NCI-H510A treated with DMSO at 0.1 percent for 48 hours (cell line): Measurements from ENCODE around the gene PARP8.
"Not testable (repeated sequence)": the region's sequence is repeated elsewhere in the genome, so short reads cannot be mapped to it uniquely, and the experiment has no call there.

ENCODE experiments used
- DNase-seq: peaks from one replicate; lab custom pipeline; 2025; lab: John Stamatoyannopoulos, UW

Gene PARP8

DNA sequence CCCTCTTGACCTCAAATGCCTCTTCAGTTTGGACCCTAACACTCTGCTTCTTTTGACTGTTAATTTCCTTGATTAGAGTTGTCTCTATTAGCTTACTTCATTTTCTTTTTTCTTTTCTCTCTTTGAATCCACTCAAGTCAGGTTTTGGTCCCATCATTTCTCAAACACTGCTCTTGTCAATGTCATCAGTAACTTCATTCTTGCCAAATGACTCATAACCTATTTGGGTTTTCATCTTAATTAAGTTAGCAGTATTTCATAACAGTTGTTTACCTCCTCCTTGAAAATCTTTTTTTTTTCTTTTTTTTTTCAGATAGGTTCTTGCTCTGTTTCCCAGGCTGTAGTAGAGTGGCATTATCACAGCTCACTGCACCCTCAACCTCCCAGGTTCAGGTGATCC lies 119.6 kb downstream of the PARP8 start:
- DNase-seq, result no peak

DNA sequence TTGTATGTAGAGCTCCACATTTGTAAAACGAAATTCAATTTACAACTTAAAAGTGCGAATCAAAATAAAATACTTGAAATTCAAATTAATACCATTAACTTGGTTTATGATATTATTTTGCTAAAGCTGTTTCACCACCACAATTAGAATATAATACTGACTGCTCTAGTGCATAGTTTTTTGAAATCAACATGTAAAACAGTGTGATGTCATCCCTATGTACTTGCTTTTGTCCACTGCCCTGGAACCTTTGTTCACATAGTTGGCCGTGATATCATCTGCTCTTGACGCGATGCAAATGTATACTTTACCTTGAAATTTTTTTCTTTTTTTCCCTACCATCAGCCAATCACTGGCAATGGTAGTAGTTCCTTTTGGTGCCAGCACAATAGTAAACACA lies 125.4 kb downstream of the PARP8 start:
- no peak for DNase-seq

DNA sequence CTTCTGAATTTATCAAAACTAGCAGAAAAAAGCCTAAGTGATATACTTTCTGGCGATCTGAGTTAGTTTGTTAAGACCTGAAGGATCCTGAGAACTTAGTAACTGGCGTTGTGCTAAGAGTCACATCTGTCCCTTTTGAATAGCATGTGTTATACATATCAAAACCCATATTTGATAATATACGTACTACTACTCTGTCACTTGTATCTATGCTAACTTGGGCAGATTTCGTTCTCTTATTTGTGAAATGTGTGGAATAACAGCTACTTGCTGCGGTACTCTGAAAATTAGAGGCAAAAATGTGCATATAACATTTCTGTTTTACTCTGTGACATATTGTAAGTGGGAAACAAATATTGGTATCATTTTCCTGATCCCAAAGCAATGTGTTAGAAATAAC lies 126.4 kb downstream of the PARP8 start:
- no peak for DNase-seq

DNA sequence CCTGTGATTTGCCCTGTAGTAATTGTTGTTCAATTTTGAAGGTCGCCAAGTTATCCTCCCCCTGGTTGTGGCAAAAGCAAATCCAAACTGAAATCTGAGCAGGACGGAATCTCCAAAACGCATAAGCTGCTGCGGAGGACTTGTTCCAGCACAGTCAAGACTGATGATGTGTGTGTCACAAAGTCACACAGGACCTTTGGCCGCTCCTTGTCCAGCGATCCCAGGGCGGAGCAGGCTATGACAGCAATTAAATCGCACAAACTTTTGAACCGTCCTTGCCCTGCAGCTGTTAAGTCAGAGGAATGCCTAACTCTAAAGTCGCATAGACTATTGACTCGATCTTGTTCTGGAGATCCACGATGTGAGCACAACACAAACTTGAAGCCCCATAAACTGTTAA lies 128.4 kb downstream of the PARP8 start:
- no peak for DNase-seq

DNA sequence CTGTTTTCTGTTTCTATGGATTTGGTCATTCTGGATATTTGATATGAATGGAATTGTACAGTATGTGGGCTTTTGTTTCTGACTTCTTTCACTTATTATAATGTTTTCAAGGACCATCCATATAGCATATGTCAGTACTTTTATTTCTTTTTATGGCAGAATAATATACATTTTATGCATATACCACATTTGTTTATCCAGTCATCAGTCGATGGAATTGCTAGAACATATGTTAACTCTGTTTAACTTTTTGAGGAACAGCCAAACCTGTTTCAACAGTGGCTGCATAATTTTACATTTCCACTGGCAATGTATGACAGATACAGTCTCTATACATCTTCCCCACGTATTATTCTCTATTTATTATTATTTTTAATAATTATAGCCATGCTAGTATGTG lies 131.6 kb downstream of the PARP8 start:
- DNase-seq, result no peak

DNA sequence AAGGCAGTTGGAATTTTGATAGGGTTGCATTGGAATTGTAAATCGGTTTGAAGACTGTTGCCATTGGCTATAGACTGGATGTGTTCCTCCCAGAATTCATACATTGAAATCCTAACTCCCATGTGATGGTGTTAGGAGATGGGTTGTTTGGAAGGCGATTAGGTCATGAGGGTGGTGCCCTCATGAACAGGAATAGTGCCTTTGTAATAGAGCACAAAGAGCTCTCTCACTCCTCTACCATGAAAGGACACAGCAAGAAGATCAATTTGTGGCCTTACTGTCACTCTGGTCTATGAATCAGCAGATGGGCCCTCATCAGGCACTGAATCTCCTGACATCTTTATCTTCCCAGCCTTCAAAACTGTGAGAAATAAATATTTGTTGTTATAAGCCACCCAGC lies 133.2 kb downstream of the PARP8 start:
- no peak for DNase-seq

DNA sequence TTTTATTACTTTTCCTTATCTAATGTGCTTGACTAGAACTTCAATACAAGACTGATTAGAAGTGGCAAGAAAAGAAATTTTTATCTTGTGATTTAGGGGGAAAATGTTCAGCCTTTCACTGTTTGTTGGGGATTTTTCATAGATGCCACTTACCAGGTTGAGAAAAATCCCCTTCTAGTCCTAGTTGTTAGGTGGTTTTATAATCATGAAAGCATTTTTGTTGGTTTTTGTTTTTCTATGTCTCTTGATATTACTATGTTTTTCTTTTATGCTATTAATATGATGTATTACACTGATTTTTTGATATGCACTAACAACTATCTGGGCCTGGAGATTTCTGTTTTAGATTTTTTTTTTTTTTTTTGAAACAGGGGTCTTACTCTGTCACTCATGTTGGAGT lies 134.0 kb downstream of the PARP8 start:
- no peak for DNase-seq

DNA sequence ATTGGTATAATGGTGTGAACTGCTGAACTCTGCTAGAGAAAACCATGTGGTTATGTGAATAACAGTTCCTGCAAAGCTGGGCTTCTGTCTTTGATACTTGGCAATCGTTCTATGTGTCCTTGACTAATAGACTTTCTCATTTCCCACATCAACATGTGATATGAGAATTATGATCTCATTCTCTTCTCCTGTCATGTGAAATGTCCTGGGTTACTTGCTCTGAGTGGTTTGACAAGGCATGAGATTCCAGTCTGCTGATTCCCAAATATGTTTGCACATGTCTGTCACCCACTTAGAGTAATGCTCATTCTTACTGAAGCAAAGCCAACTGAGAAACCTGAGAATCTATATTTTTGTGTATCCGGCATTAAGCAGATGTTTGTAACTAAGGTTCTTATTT lies 141.2 kb downstream of the PARP8 start:
- no peak for DNase-seq

DNA sequence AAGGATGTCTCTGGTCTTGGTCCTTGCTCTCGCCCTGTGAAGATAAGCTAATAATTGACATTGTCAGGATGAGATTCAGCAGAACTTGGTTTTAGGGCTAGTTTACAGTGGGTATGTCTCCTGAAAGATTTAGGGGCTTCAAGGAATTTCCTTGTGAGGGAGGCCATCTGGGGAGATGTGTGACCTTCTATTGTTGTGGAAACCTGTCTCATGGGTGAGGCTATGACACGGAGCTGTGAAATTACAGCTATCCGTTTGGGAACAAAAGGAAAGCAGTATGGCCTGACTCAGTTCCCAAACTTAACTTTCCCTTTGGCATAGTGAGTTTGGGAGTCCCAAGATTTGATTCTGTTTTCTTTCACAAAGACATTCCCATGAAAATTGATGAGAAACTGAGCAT lies 142.0 kb downstream of the PARP8 start:
- no peak for DNase-seq

DNA sequence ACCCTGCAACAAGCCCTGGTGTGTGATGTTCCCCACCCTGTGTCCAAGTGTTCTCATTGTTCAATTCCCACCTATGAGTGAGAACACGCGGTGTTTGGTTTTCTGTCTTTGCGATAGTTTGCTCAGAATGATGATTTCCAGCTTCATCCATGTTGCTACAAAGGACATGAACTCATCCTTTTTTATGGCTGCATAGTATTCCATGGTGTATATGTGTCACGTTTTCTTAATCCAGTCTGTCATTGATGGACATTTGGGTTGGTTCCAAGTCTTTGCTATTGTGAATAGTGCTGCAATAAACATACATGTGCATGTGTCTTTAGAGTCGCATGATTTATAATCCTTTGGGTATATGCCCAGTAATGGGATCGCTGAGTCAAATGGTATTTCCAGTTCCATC lies 145.3 kb downstream of the PARP8 start:
- DNase-seq, result not testable (repeated sequence)

DNA sequence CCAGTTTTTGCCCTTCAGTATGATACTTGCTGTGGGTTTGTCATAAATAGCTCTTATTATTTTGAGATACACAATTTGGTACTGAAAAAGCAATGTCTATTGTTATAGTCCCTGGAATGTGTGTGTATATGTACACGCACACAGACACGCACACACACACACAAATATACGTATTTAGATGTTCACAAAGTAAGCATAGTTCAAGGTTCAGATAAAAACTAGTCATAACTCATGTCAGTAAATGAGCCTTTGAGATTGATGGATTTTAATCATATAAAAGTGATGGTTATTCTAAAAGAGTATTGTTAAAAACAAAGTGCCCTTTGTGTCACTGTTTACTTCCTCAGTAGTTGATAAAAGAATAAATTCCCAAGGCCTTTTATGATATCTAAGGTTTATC lies 147.3 kb downstream of the PARP8 start:
- no peak for DNase-seq

DNA sequence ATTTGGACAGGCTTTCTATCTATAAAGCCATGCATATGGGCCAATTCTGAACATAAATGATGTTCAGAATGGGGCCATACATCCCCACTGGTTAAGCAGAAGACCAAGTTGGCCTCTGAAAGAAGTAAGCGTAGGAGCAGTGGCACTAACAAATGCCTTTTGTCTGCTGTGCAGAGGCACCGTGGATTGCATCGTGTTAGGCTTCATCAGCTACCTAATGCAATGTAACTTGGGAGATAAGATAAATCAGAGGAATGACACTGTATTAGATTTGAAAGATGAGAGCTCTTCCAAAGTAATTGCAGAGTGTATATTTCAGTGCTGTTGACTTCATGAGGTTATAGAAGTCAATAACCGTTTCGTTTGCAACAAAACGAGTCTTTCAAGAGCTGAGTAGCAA lies 148.1 kb downstream of the PARP8 start:
- no peak for DNase-seq

DNA sequence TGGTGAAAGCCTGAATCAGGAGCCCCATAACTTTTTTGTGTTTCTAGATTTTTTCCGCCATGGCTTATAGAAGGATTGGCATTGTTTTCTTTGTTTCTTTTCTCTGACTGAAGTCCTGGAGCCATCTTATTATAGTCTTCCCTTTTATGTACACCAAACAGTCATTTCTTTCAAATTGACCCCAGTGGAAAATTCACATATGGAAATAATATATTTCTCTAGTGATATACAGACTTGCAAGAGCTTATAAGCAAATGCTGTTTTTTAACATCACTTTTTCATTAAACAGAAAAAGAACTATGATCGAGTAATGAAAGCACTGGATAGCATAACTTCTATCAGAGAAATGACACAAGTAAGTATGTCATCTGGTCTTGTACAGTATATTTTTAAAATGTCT lies 155.6 kb downstream of the PARP8 start:
- DNase-seq, result no peak

DNA sequence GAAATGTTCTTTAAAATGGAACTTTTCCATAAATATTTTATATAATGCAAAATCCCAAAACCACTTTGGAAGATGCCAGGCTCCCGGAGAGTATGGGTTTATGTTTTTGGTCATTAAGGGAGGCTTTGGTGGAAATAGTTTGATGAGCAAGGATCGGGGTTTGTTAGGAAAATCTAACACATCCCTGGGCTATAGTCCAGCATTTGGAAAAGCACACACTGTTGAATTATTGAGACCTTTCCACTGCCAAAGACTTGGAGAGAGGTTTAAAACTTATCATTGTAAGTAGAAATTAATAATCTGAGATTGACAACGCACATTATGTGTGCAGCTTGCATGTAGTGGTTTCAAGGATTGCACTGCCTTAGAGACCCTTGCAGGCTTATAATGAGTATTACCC lies 156.3 kb downstream of the PARP8 start:
- DNase-seq, result no peak

DNA sequence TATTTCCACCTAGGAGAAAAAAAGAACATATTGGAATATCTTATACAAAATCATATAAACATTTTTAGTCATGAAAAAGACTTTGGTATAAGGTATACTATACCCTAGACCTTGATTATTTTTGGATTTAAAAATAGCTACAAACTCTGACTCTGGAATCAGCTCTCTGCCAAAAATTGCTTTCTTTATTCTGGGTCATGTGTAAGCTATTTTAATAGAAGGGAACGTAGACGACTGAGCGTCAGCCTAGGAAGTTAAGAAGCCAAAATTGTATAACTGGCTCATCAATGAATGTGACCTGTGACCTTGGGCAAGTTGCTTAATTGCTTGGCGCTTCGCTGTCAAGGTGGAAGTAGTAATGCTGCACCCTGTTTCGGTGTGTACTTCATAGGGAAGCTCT lies 157.1 kb downstream of the PARP8 start:
- DNase-seq, result no peak

DNA sequence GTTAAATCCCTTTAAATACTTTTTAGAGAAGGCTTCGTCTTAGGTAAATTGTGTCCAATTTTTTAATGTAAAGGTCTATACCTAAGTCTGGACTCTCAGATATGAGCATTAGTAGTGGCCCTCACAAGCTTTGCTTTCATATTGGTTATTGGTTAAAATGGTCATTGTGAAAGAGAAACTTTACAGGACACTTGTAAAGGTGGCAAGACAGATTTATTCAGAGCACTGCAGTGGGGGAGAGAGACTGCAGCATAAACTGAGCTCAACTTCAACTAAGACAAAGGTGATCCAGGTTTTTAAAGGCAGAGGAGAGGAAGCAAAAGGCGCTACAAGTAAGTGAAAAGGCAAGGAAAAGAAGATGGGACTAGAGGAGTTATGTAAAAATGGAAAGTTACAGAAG lies 157.7 kb downstream of the PARP8 start:
- DNase-seq, result no peak

DNA sequence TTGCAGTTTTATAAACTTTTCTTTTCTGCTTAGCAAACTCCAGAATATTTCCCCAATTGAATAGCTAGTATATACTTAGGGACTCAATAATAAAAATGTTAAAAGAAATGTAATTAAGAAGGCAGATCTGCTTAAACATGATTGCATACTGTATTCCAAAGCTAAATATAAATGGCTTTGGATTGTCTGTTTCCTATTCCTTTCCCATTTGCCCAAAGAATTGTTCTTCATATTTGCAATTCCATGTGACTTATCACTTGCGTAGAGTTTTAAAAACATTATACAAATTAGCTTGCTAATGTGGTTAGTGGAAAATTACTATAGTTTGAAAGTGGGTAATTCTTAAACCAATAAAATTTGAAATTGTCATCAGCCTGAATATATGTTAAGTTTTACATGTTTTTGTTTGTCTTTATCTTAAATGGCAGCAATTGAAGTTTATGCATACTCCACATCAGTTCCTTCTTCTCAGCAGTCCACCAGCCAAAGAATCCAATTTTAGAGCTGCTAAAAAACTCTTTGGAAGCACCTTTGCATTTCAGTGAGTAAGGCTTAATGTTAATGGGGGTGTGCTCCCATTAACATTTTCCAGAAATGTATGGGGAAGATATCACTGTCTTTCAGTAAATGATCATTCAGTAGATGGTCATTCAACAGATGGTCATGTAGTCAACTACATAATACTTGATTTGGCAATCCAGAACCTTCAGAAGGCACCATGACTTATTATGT lies 161.2 kb downstream of the PARP8 start:
- DNase-seq, result no peak

DNA sequence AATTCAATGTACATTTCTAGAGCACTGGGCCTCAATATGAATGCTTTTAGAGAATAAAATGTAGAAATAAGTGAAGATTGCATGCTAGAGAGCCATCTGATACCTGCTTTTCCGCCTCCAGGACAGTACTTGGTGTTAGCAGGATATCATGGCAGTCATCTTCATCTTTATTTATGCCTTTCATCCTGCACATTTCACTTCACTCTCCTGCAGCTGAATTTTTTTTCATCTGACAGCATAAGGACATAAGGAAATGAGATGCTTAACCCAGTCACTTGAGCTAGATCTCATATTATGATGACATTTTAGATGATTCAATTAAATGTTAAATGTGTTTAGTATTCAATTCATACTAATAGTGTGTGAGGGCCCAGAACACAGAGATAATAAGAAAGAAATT lies 162.6 kb downstream of the PARP8 start:
- DNase-seq, result no peak

DNA sequence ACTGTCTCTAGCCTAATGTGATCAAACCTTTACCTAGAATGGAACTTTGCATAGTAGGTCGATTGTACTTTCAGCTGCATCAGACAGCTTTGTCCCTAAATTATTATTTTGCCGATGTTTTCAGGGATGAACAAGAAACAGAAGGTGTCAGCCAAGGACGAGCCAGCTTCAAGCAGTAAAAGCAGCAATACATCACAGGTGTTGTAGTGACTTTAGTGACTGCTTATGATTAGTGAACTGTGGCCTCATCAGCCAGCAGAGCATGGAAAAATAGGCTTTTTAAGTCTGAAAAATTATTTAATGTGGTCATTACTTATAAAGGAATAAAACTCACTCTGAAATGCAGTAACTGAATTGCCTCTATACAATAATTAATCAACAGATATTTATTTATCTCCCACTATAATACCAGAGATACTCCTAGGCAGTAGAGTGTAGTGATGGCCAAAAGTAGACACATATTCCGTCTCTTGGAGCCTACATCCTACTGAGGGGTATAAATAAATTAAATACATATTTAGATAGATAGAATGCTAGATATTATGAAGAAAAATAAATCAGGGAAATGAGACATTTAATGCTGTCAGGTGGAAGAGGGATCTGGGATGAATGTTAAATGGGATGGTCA lies 166.3 kb downstream of the PARP8 start:
- DNase-seq, result no peak

DNA sequence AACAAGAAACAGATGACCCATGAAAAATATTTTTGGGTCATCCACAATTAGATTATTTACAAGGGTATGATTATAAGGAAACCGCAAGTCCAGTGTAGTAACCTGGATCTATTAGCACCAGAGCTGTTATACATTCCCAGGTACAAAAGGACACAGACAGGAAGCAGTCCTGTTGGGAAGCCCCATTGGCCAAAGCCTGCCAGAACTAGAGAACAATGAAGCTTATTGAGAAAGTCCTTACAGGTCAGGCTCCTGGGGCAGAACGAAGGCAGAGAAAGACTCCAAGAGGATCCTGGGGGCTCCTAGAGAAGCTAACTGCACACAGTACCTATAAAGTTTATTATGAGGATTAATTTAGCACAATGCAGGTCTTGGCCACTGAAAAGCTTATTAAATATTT lies 169.9 kb downstream of the PARP8 start:
- no peak for DNase-seq

DNA sequence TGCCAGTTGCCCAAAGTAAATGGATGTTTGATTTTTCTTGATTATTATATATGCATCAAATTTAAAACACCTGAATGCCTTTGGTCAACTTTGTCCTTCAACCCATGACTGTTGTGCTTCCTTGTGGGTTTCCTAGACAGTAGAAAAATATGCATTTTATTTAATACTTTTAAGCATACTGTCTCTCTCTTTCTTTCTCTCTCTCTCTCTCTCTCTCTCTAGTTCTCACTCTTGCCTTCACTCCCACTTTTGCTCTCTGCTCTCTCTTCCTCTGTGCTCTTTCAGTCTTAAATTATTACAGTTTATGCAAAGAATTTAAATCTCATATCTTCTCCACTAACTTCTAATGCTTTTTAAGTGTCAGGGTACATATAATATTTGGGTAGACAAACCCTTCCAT lies 173.0 kb downstream of the PARP8 start:
- DNase-seq, result no peak

DNA sequence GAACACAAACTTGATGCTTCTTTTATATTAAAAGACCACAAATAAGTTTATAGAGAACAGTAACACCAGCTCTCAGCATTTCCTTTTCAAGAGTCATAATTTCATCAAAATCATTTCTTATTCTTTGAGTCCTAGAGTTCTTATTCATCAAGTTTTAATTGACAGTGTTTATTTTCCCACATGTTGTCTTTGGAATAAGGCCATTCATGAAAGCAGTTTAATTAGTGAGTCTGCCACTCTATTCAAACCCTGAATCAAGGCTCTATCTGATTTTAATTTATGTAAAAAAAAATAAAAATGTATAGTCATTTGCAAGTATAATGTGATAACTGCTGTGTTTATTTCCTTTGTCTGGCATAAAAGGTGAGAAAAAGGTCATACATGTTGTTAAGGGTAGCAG lies 176.7 kb downstream of the PARP8 start:
- no peak for DNase-seq

DNA sequence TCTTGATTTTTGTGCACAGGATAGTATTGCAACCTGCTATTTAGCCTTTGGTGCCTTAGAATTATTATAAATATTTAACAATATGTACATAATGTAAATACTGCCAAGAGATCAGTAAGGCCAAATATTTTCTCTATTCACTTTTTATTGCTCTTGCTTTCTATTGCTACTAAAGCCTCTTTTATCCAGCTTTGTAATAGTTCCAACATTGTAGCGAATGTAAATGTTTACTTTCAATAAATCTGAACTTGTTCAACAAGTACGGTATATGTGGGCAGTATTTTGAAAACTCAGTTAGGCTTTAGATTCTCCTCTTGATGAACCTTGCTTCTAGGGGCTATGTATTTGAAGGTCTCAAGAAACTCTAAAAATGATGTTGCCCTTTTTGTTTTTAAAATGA lies 179.8 kb downstream of the PARP8 start:
- no peak for DNase-seq

DNA sequence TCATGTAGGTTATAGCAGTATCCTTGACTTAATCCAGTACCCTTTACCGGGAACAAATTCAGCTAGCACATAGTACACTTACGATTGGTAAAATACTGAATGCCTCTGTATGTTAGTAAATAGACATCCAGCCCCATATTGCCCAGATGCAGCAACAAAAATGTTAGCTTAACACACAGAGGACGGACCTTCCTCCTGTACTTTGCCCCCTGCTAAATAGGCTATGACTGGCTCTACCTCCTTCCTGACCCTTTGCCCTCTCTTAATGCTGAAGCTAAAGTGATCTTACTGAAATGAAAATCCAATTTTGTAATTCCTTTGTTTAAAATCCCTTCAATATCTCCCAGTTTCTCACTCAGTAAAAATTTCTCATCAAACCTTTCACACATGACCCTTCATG lies 183.1 kb downstream of the PARP8 start:
- DNase-seq, result no peak
